A673 (cell line): ENCODE results near the gene ZNF75A.

Experiments
- CTCF ChIP-seq: fragments of 300-800, 200-600 bp; sonication (generic); conservative IDR thresholded peaks from 2 replicates; pipeline ENCODE4 v1.5.1; 2017; ENCODE audit warnings: low read depth, mild to moderate bottlenecking, antibody characterized with exemption, low read length, moderate library complexity, mixed read lengths
- EZH2 ChIP-seq: fragments of 200-600 bp; sonication (generic); IDR thresholded peaks from 2 replicates; pipeline ENCODE4 v1.6.1; 2017; ENCODE audit warnings: borderline replicate concordance, low read depth, mild to moderate bottlenecking, mixed read lengths, antibody characterized with exemption, low read length; ENCODE audit not compliant: poor library complexity, severe bottlenecking

GRCh38 chr16:3305109-3306068, at the start of gene ZNF75A, which contains the start of gene TIGD7:
- TF ChIP-seq CTCF = no peak; the same call in 1 of the 2 replicates
- no peak for TF ChIP-seq EZH2
